ENCODE results near the gene TMED3.

DNA sequence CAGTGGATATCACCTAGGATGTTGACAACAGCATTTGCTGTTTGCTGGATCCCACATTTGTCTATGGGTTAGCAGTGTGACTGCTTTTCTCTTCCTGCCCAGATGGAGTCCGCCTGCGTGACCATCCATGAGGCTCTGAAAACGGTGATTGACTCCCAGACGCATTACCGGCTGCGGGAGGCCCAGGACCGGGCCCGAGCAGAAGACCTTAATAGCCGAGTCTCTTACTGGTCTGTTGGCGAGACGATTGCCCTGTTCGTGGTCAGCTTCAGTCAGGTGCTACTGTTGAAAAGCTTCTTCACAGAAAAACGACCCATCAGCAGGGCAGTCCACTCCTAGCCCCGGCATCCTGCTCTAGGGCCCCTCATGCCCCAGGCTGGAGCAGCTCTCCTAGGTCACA is 11.0 kb downstream of the TMED3 start:
- TF ChIP-seq CSDC2 (CRISPR knock-in tag; IDR thresholded peaks at IDR 0.05), result no peak
- no peak for TF ChIP-seq ZFP30 (CRISPR knock-in tag; IDR thresholded peaks at IDR 0.05)
- TF ChIP-seq GLIS3 (CRISPR knock-in tag; IDR thresholded peaks at IDR 0.05), result no peak
- no peak for TF ChIP-seq ZC3H10 (CRISPR knock-in tag; IDR thresholded peaks at IDR 0.05)
- no peak for TF ChIP-seq SNAI2 (CRISPR knock-in tag; IDR thresholded peaks at IDR 0.05)
- no peak for TF ChIP-seq ZNF8 (CRISPR knock-in tag; IDR thresholded peaks at IDR 0.05)
- TF ChIP-seq ARNTL (CRISPR knock-in tag; IDR thresholded peaks at IDR 0.05; ENCODE audit: borderline replicate concordance, low read depth), result no peak
- TF ChIP-seq CREB5 (CRISPR knock-in tag; IDR thresholded peaks at IDR 0.05; ENCODE audit: low read depth), result no peak

Data from SK-N-SH treated with all-trans-retinoic acid at 6 μM for 48 hours (cell line).